GM12864 (cell line): ENCODE measurements around the gene LETM1.

ENCODE experiments used
- DNase-seq: peaks from one replicate; pipeline ENCODE4 v3.0.0-alpha.2; 2011; ENCODE audit warnings: low read depth
- H3K4me3 ChIP-seq: 2 replicates; pipeline ENCODE4 v1.5.1; 2011; ENCODE audit warnings: mild to moderate bottlenecking, low read depth, low read length, control low read depth
- TF ChIP-seq, protein P1 (sequence below): IDR thresholded peaks from 2 replicates; pipeline ENCODE4 v1.5.1; 2011; ENCODE audit warnings: low read depth, mild to moderate bottlenecking, moderate library complexity, low read length, control low read depth, inconsistent platforms; ENCODE audit errors: missing control alignments

Gene LETM1

DNA sequence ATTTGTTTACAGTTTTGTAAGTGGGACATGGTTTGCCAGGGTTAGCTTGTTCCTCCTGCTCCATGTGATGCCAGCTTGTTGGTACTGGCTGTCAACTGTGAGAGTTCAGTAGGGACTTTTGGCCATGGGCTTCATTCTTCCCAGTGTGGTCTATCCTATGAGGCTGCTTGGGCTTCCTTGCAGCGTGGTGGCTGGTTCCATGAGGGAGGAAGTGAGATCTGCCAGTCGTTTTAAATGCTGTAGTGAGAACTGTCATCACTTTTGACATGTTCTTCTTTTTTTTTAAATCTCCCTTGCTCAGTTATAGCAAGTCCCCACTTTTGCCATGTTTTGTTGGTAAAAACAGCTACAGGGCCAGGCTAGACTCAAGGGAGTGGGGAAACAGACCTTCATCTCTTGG, 31.1 kb upstream of the LETM1 start:
- H3K4me3 ChIP-seq, result no peak overlapping the region
- DNase-seq, result no peak
- TF ChIP-seq, protein P1, sequence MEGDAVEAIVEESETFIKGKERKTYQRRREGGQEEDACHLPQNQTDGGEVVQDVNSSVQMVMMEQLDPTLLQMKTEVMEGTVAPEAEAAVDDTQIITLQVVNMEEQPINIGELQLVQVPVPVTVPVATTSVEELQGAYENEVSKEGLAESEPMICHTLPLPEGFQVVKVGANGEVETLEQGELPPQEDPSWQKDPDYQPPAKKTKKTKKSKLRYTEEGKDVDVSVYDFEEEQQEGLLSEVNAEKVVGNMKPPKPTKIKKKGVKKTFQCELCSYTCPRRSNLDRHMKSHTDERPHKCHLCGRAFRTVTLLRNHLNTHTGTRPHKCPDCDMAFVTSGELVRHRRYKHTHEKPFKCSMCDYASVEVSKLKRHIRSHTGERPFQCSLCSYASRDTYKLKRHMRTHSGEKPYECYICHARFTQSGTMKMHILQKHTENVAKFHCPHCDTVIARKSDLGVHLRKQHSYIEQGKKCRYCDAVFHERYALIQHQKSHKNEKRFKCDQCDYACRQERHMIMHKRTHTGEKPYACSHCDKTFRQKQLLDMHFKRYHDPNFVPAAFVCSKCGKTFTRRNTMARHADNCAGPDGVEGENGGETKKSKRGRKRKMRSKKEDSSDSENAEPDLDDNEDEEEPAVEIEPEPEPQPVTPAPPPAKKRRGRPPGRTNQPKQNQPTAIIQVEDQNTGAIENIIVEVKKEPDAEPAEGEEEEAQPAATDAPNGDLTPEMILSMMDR, result no peak

GRCh38 chr4:1885414-1885813, 29.5 kb upstream of the LETM1 start:
- no peak for DNase-seq
- TF ChIP-seq, protein P1, result no peak
- no peak overlapping the region for H3K4me3 ChIP-seq

DNA sequence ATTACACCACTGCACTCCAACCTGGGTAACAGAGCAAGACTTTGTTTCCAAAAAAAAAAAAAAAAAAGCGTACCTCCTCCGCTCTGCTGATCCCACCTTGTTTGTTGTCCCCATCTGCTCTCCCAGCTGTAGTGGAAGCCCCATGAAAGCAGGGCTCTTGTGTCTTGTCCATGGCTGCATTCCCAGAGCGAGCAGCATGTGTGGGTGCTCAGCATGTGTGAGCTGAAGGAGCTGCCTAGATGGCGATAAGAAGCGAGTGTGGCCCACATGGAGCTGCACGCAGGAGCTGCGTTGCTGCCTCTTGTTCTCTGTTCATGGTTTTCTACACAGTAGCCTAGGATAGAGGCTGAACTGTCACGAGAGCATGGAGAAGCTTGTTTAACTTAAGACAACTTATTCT, 27.6 kb upstream of the LETM1 start:
- no peak for DNase-seq

GRCh38 chr4:1882850-1883271, 26.9 kb upstream of the LETM1 start:
- no peak for DNase-seq
- no peak overlapping the region for H3K4me3 ChIP-seq
- TF ChIP-seq, protein P1, result no peak

More for the DNA sequence above, 27.6 kb upstream of the LETM1 start:
- no peak overlapping the region for H3K4me3 ChIP-seq
- TF ChIP-seq, protein P1, result no peak

DNA sequence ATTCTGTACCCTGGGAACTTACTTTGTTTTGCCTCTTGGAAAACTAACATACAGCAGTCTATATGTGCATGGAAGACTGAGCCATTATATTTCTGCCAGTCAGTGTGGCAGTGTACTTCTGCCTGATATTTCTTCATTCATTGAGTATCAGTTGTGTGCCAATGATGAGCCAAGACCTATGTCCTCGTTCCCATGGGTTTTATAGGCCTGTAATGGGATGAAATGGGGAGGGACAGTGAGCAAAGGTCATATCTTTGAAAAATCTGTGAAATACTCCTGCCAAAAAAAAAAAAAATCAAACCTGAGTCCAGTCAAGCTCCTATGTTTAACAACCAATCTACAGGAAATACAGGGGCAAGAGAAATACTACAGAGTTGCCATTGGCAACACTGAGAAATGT, 24.4 kb upstream of the LETM1 start:
- DNase-seq, result no peak
- TF ChIP-seq, protein P1, result no peak
- no peak overlapping the region for H3K4me3 ChIP-seq

- TF ChIP-seq, protein P1, result no peak
- no peak for DNase-seq
- no peak overlapping the region for H3K4me3 ChIP-seq
Observed at GRCh38 chr4:1879485-1879884, 23.5 kb upstream of the LETM1 start.

DNA sequence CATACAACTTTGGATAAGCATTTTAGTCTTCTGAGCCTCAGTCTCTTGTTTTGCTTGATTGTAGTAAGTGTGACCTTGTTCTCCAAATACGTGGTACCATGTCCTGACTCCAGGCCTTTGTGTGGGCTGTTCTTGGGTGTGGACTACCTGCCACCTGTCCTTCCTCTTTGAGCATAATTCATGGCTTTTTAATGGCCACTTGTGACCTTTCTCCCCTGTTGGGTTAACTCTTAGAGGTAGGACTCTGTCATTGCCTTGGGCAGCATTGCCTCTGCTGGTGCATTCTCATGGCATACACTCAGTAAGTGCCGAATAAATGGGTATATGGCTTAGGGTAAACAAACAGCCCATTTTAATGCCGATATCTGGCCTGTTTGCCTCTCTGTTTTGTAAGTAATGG, 18.2 kb upstream of the LETM1 start:
- H3K4me3 ChIP-seq, result no peak overlapping the region; the same call in 1 of the 2 replicates
- no peak for DNase-seq
- TF ChIP-seq, protein P1, result no peak
